SIG-M5 treated with dmso at 0.1 percent for 504 hours (cell line): ENCODE measurements around the gene PDCD4.

ENCODE experiments used
- DNase-seq: peaks from one replicate; lab custom pipeline; 2025; ENCODE audit not compliant: unreplicated experiment; lab: John Stamatoyannopoulos, UW

Gene PDCD4

DNA sequence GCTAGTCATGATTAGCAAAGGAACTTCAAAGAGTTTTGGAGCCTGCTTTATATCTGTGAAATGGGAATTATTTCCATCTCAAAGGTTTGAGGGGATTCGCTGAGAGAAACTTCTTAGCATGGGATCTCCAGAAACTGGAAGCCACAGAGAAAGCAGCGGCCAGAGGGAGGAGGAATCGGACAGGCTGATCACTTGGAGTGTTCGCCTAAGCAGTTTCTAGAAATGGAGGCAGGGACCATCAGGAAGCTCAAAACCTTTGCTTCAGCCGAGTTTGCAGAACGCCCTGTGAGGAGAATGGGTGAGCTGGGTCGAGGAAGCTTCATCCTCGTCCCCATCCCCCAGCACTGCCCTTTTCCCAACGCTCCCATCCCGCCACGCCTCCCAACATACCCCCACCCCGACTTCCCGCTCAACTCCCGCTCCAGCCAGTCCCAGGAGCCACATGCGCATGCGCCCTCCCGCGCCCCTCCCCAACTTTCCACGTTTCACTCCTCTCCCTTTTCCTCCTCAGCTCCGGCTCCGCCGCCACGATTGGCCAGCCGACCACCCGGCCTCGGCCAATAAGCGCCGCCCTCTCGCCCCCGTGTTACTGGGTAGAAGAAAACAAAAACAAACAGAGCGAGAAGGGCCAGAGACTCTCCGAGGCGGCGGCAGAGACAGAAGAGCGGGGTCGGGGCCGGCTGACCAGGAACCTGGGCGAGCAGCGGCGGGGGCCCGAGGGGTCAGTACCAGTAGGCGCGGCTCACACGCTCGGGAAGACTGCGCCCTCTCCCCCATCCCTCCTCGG, at the start of gene PDCD4:
Gene PDCD4 (plus strand): TSS at position 631 of the 787 bp plus-strand sequence. CDS start 4,100 bp downstream, outside the sequence.
- peak; percentile 90 for DNase-seq

DNA sequence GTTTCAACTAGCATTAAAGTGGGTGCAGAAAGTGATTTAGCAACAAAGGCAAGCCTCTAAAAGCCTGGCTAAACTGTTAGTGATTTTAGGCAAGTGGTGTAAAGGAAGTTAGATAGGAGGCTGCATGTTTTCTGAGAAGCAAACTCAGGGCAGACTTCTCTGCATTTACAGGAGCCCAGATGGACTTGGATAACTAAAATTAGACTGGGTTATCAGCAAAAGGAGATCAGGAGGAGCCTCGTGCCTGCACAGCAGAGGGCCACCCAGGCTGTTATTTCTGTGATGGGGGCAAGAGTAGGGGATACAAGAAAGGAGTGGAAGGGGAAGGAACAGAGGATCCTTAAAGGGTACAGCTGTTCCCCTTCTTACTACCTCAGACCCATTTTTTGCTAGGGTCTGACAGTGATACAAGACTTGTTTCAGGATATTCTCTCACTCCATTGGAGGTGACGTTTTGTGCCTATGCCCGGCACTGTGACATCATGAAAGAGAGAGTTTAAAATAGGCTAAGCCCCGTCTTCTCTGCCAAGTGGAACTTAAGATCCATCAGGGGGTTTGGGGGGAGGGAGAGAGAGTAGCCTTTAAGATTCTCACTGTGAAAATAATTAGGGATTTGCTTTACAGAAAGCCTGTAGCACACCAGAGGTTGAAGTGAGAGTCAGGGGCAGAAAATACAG, 49.6 kb upstream of the PDCD4 start:
- DNase-seq = no peak

DNA sequence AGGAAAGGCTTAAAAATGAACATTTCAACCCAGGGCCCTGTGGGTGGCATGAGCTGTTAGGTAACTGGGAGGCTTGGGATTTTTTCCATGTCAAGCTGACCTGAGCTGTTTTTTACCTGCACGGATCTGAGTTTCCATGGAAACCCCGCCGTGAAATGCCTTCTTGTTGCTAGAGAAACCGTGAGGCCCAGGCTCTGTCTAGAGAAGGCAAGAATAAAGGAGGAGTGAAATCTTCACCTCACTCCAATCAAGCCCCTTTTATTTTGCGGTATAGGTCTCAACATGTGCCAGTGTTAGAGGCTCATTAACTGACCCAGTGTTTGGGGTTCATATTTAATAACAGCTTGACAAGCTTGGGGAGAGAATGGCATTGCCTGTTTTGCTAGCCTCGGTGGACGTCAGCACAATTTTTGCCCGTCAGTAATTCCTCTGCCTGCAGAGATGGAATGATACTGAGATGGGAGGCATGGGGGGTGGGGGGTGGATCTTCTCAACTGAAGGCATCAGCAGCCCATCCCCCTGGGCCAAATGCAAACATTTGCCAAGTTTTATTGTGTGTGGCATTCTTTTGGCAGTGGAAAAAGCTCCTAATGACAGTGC, 48.9 kb upstream of the PDCD4 start:
- DNase-seq = no peak

DNA sequence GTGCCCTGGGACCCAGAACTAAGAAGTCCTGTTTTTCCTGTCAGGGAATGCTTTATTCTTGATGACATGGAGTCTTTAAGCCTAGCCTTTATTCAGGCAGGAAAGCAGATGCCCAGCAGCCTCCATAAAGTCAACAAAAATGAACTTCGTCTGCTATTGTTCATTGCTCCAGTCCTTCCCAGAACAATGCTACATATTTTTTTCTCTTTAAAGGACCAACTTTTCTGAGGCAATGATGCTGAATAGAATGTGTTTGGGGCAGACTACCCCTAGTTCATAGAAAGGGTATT, 47.6 kb upstream of the PDCD4 start:
- no peak for DNase-seq

DNA sequence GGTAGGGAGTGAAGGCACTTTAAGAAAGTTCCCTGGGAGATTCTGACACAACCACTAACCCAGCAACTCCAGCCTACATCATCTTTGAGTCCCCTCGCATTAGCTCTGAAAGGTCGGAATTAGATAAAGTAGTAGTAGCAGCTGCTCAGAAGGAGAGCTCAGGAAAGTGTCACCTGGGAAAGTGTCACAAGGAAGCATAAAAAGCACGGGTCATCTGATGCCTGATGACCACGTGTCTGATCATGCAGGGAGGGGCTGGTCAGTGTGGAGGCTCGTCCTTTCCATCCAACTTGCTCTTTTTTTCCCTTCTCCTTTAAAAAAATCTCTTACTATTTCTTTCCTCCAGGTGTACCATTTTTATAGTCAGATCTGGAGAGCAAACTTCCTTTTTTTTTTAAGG, 47.1 kb upstream of the PDCD4 start:
- no peak for DNase-seq

DNA sequence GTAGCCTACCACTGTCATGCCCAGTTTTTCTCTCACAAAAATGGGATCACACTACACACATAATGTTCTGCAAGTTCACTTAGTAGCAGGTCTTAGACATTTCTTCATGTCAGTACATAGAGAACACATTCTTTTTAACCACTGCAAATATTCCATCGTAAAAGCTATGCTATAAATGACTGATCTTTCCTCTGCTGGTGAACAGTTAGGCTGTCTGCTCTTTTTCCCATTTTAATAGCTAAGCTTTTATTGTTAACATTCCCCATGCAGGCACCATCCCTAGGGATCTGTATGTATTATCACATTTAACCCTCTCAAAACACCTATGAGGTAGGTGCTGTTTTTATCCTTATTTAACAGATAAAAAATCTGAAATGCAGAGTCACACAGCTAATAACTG, 46.2 kb upstream of the PDCD4 start:
- no peak for DNase-seq

DNA sequence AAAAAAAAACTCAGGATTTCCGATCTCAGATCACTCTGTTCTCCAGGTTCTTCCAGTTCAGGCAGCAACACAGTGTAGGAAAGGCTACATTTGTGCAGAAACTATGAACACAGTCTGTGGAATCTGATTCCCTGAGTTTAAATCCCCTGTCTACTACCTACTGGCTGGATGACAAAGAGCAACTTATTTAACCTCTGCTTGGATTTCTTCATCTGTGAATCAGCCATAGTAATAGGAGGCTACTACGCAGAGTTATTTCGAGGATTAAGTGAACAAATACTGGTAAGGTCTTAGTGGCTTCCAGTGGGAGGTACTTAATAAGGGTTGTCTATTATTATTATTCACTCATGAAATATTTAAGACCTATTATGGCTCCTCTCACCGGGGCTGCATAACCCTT, 44.3 kb upstream of the PDCD4 start:
- DNase-seq = no peak

DNA sequence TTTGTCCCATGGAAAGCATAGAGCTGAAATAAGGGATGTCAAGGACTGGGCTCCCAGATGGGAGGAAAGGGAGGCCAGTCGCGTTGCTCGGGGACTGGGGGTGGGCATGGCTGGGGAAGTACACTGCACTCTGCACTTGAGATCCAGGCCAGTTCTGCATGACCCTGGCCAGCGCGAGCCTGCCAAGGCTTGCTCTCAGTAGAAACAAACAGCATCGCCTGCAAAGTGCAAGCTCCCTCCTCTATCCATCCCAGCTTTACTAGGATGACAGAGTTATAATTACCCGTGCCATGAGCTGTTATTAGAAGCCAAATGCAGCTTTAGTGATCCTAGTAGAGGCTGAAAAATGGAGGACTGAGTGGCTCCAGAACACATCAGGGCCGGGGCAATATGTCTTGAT, 43.9 kb upstream of the PDCD4 start:
- DNase-seq = no peak

DNA sequence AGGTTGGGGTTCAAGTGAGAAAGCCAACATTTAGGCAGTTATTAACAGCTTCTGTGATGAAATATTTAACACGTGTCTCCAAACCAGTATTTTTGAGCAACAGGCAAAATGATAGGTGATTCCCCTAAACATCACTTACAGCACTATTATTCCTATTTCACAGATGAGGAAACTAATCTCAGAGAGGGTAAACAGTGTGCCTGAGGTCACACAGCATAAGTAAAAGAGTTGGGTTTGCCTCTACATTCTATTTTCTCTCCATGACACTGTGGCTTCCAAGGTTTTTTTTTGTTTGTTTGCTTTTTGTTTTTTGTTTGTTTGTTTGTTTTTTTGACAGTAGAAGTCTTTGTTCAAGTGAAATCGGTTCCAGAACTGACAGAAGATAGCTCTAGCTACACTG, 43.2 kb upstream of the PDCD4 start:
- DNase-seq = no peak

DNA sequence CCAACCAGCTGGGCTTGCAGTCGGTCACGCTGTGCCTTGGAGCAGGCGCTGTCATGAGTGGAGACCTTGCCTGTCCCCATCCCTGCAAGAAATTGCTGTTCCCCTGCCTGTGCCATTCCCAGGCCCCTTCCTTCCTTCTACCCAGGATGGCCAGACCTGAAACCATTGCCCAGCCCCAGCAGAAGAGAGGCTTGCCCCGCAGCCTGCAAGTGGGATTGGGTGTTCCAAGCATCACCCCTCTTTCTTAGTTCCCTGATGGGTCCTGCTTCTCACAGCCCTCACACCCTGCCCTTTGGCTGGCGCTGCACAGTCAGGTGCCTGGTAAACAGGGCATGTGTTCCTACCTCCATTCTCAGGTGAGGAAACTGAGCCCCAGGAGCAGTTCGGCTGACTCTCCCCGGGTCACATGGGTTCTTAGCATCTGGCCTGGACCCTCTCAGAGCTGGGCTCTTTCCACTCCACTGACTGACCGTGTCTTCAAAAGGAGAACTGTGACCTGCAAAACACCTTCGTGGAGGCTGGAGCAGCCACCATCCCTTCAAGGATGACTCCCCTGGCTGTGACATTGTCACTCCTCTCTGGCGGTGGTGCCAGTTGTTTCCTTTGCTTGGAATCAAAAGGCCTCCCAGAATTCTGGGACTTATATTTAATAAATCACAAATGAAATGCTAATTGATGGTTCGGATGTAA, 41.9 kb upstream of the PDCD4 start:
- no peak for DNase-seq

DNA sequence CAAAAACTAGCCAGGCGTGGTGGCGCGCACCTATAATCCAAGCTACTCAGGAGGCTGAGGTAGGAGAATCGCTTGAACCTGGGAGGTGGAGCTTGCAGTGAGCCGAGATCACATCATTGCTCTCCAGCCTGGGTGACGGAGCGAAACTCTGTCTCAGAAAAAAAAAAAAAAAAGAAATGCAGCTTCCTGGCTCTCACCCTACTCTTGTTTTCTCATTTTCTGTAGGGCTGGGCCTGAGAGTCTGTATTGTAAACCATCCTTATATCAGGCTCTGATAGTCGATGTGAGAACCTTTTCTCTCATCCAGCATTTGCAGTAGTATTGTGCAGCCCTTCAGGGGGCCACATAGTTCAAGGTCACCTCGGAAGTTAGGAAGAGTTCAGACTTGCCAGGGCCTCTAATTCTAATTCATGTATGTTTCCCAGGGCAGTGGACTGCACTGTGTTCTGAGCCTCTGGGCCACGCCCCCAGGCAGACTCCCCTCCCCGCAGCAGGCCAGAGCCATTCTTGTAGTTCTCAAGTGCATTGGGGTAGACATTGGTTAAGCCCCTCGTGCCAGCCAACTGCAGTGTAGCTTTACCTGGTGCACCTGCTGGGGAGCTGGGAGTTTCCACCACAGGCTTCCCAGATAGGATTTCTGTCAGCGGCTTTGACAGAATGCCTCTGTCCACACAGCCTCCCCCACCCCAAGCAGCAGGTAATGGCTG, 38.3 kb upstream of the PDCD4 start:
- DNase-seq = no peak

DNA sequence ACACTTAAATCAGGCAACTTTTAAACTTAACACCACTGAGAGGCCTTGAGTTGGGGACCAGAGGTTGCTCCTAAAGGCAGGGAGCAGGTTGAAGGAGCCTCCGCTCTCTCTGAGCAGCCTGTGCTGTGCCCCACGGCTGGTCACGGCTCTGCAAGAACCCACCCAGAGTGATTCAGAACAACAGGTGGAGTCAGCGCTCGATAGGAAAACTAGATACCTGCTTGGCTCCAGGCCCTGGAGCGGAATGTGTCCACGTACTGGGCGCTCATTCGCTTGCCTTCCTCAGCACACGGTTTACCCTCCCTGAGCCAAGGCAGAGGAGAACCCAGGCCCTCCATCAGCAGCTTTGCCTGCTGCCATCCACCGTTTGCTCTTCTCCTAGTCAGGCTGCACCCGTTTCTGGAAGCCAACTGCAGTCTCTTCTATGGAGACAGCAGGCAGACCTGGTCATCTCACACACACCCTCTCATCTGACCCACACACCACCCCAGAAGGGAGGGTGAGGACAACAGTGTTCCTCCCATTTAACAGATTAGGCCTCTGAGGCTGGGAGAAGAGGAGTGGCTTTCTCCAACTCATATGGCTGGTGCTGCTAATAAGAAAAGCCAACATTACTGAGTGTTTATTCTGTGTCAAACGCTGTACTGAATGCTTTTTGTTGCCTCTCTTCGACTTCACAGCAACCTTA, 37.6 kb upstream of the PDCD4 start:
- no peak for DNase-seq

DNA sequence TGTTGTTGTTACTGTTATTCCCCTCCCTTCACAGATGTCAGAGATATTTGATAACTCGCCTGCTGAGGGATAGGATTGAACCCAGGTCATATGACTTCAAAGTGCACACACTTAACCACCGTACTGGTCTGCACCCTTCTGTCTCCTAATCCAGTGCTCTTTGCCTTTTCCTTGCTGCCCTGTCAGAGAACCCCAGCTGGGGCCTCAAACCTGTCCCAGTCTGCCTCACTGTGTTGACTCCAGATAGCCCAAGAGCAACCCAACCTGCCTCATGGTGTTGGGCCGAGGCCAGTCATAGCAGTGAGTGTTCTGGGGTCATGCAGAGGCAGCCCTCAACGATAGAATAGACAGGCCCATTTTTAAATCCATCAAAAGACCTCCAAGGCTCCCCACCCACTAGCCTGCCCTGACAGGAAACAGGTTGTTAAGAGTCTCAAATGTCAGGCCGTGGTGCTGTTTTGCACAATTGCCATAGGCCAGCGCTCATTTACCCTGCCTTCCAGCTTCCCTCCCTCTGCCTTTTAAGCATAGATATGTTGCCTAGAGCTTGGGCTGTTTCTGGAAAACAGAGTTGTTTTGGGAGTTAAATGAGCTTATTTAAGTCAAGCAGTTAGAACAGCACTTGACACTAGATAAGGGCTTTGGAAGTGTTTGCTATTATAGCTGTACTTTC, 37.0 kb upstream of the PDCD4 start:
- DNase-seq = no peak

DNA sequence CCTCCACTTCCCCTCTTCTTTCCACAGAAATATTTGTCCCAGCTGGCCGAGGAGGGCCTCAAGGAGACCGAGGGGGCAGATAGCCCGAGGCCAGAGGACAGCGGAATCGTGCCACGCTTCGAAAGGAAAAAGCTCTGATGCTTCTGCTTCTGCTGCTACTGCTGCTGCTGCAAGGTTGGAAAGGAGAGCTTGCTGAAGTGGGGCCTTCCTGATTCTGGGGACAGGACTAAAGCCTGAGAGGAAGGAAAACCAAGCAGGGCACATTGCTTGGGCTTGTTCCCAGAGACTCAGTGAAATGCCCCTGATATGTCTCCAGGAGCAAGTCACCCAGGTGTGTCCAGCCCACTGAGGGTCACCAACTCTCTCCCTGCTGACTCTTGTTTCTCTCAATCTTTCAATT, 35.9 kb upstream of the PDCD4 start:
- no peak for DNase-seq

DNA sequence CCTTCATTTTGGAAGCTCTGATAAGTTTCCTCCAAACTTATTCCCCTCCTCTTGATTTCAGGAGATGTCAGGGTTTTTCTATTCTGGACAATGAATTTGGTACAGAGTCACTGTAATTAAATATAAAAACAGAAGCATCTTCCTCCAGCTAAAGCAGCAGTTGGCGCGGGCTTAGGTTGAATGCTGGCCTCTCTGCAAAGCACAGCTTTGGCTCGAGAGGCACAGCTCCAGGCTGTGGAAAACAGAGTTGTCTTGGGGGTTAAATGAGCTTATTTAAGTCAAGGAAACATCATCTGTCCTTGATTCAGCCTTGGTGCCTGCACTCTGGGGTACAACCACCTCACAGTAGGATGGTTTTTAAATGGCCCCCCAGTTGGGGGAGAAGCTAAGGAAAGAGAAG, 35.0 kb upstream of the PDCD4 start:
- no peak for DNase-seq

DNA sequence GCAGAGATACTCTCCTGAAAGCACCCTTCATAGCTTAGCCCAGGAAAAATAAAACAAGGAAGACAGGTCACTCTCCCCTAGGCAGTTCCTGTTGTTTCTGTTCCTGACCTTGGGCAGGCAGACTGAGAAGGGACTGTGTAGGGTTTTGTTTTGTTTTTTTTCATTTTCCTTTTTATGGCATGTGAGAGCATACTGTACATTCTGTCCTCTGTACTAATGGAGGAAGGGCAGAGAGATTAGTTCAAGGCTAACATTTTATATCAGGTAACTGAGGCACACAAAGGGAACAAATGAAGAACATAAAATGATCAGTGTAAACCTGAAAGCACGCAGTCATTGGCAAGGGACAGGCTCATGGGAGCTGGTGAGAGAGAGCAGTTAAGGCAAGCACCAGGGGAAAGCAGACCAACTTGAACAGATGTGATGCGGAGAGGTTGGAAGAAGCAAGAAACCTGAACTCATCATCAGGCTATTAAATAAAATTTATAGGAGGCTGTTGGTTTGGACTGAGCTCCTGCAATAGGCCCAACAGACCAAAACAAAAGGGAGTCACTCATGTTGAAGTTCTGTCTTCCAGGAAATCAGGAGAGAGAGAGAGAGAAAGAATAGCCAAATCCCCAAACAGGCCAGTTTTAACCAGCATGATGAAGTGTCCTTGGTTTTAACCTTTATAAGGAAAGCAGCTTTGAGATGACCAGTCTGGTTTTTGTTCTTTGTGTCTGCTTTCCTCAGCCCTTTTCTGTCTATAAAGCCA, 34.1 kb upstream of the PDCD4 start:
- DNase-seq = no peak

DNA sequence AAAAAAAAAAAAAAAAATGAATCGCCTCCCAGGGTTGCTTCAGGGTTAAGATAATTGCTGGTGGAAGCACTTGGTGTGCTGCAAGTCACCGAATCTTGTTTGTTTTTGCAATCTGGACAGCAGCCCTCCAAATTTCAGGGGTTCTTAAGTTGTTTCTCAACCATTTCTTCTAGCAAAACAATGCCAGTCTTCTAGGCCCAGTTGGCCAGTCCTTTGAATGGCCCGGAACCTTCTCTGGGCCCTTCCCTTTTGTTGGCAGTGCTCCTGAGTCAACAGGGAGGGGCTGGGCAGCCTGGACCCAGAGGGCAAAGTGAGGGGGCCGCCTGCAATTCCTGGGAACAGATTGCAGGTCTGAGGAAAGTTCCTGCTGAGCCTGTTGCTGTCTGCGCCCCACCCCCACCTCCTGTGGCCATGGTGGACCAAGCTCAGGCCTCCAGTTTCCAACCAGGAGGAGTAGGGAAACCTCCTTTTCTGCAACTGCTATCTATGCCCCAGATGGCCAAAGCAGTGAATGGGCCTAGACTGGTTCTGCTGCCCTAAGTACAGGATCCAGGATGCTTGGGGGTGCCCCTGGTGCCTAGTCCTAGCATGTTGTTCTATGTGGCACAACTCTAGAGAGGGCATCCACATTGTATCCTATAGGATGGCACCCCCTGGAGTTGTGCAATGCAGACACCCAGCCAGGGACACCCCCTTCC, 31.4 kb upstream of the PDCD4 start:
- no peak for DNase-seq

DNA sequence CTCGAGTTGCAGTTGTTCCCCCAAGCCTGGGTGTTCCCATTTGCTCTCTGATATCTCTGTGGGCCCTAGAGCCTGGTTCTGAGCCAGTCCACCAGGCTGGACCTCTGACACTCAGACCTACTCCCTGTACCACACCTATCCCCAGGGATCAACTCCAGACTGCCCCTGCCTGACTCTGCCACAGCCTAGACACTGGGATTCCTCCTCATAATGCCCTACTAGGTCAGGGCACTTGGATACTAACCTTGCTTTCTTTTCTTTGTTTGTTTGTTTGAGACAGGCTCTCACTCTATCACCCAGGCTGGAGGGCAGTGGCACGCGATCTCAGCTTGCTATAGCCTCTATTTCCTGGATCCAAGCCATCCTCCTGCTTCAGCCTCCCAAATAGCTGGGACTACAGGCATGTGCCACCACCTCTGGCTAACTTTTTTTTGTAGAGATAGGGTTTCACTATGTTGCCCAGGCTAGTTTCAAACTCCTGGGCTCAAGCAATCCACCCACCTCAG, 30.8 kb upstream of the PDCD4 start:
- no peak for DNase-seq
